HL-60 (cell line): ENCODE measurements around the gene SYTL3.

Experiments used
- DNase-seq, 2 experiments: peaks; one replicate each; pipeline ENCODE4 v3.0.0-alpha.2; 2010 to 2020; ENCODE audit warnings: low read depth in 1 of 2, low spot score in 1 of 2
- H3K27ac ChIP-seq: fragments of 250-450 bp; sonication (Bioruptor Pico); replicated peaks from 2 replicates; pipeline ENCODE4 v1.5.1; 2020; ENCODE audit warnings: mild to moderate bottlenecking, moderate library complexity
- H3K27me3 ChIP-seq: fragments of 250-450 bp; sonication (Bioruptor Pico); 2 replicates; pipeline ENCODE4 v1.5.1; 2021; ENCODE audit warnings: mild to moderate bottlenecking, moderate library complexity; ENCODE audit not compliant: insufficient read depth, poor library complexity, severe bottlenecking
- H3K4me3 ChIP-seq: replicated peaks from 2 replicates; pipeline ENCODE4 v1.5.1; 2011; ENCODE audit warnings: mild to moderate bottlenecking, control low read depth, low read length; ENCODE audit not compliant: insufficient read depth
- CTCF ChIP-seq: IDR thresholded peaks from one replicate; pipeline ENCODE4 v1.5.1; 2011; ENCODE audit warnings: low read length, control low read depth, inconsistent platforms; ENCODE audit not compliant: insufficient read depth
- GABPA ChIP-seq: IDR thresholded peaks from 2 replicates; pipeline ENCODE4 v1.6.1; 2012; ENCODE audit warnings: low read depth
- POLR2AphosphoS5 ChIP-seq: IDR thresholded peaks from 2 replicates; pipeline ENCODE4 v1.6.1; 2012; ENCODE audit warnings: low read depth
- REST ChIP-seq: IDR thresholded peaks from 2 replicates; pipeline ENCODE4 v1.6.1; 2012; ENCODE audit warnings: low read depth; ENCODE audit not compliant: insufficient replicate concordance
- SPI1 ChIP-seq: IDR thresholded peaks from 2 replicates; pipeline ENCODE4 v1.6.1; 2012; ENCODE audit warnings: low read depth, mild to moderate bottlenecking, borderline replicate concordance

Gene SYTL3

GRCh38 chr6:158624684-158625682 is 24.9 kb upstream of the SYTL3 start:
- Histone ChIP-seq H3K27ac (no peak overlapping the region), H3K27me3 (no peaks in the 10 kb centered on the region), H3K4me3 (no peak overlapping the region)
- no peak for DNase-seq
- TF ChIP-seq POLR2AphosphoS5 (no peak), GABPA (no peak), REST (no peak), CTCF (no peak), SPI1 (no peak)

GRCh38 chr6:158625881-158626305 is 24.0 kb upstream of the SYTL3 start:
- no peak for DNase-seq
- no peak overlapping the region for H3K4me3 ChIP-seq
- TF ChIP-seq GABPA (no peak), CTCF (no peak), POLR2AphosphoS5 (no peak)
- no peak overlapping the region for H3K27ac ChIP-seq
- H3K27me3 ChIP-seq = no peaks in the 10 kb centered on the region

- DNase-seq = no peak
- H3K4me3 ChIP-seq = no peak overlapping the region
- TF ChIP-seq POLR2AphosphoS5 (no peak), REST (no peak), SPI1 (no peak), CTCF (no peak), GABPA (no peak)
- no peak overlapping the region for H3K27ac ChIP-seq
- H3K27me3 ChIP-seq = no peaks in the 10 kb centered on the region
These were observed 23.3 kb upstream of the SYTL3 start for GRCh38 chr6:158626360-158627167.
